Activated naive CD8-positive, alpha-beta T cell treated with anti-CD3 and anti-CD28 coated beads, Interleukin-2, amount 50 U/mL, for 24 hours (primary cell): ENCODE results near the gene TENM4.

Source experiments
- ATAC-seq: fragments of 150-1000 bp; cut with Tn5 transposase; one replicate; pipeline ENCODE4 v1.10.0; 2021
- DNase-seq: peaks from one replicate; pipeline ENCODE4 v3.0.0; 2021
- H3K27ac Mint-ChIP-seq: one replicate; pipeline ENCODE4 v1.8.0; 2021; ENCODE audit warnings: mild to moderate bottlenecking, mixed read lengths
- H3K27me3 Mint-ChIP-seq: one replicate; pipeline ENCODE4 v1.8.0; 2021; ENCODE audit warnings: mixed read lengths
- H3K36me3 Mint-ChIP-seq: one replicate; pipeline ENCODE4 v1.8.0; 2021; ENCODE audit warnings: low read depth, mixed read lengths
- H3K4me1 Mint-ChIP-seq: one replicate; pipeline ENCODE4 v1.8.0; 2021; ENCODE audit warnings: mixed read lengths
- H3K4me3 Mint-ChIP-seq: one replicate; pipeline ENCODE4 v1.8.0; 2021; ENCODE audit warnings: mild to moderate bottlenecking, moderate library complexity, mixed read lengths
- H3K9me3 Mint-ChIP-seq: one replicate; pipeline ENCODE4 v1.8.0; 2021; ENCODE audit warnings: mixed read lengths

TENM4 gene

DNA sequence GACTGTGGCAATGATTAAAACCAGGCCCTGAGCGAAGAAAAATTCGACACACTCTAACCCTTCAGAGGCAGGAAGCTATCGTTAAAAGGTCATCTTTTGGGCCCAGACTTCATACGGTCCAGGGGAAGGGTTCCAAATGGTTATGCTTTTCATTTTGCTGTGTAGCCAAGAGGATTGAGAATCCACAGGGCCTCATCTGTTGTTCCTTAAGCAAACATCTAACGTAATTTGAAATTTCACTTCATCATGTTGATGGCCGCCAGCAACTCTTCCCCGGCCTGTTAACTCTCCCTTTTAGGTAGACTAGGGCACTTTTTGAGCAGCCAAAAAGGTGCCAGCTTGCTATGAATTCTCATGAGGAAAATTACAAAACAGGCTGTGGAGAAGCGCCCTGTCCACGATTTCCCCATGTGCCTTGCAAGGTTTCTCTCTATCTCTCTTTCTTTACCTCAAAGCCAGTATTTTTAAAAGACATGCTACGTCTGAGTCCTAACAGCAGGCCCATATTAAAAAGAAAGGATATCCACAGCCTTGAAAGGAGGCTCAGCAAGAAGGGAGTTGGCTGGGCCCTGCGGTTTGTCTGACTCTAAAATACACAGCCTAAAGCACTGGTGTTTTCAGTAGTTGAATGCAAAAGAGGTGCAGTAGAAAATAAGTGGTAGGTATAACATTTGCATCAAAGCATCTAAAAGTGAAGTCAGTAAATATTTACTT lies 509.9 kb downstream of the TENM4 start:
- Mint-ChIP-seq H3K27ac (no peak overlapping the region), H3K4me3 (no peak overlapping the region), H3K9me3 (no peaks in the 10 kb centered on the region), H3K27me3 (peaks cover 5% of the 10 kb centered on the region), H3K36me3 (no peaks in the 10 kb centered on the region), H3K4me1 (no peaks in the 10 kb centered on the region)
- no peak for ATAC-seq
- DNase-seq, result no peak

DNA sequence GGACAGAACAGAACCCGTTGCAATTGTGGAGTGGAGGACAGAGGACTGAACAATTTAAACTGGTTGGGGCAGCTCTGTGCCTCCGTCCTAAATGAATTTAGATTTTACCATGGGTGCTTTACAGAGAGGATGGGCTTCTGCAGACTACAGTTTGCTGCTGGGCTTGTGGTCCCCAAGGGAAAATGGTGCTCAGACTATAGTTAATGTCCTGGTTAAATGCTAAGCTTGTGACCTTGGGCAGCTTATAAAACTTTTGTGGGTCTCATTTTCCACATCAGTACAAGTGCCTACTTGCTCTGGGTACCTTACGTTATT lies 511.0 kb downstream of the TENM4 start:
- Mint-ChIP-seq H3K4me3 (no peak overlapping the region), H3K27me3 (peaks cover 13% of the 10 kb centered on the region), H3K36me3 (no peaks in the 10 kb centered on the region), H3K27ac (no peak overlapping the region), H3K4me1 (no peaks in the 10 kb centered on the region), H3K9me3 (no peaks in the 10 kb centered on the region)
- ATAC-seq, result no peak
- DNase-seq, result no peak

DNA sequence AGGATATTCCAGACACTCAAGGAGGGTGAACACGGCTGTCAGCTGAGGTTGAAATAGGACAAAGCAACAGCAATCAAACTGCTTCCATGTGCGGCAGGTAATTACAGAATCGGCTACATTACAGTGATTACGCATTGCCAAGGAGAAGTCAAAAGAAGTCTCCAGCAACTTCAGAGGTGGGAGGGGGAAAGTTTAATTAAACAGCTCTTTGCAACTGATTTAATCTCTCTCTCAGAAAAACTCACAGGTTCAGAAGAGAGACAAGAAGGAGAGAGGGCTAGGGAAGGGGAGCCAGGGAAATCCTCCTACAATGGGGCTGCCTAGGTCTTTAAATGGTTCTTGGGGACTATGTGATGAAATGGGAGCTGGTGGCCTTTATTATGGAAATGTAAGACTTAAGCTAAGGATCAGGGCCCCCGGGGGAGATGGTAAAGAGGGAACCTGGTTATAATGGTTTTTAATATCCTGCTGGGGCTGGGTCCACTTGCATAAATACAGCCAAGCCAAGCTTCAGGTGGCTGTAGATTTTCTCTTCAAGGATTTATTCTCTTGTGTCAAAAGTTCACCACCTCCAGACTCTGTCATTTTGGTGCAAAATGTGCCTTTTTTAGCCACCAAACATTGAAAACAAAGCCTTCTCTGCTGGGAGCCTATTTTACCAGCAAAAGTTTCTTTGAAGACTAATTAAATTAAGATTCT lies 511.5 kb downstream of the TENM4 start:
- Mint-ChIP-seq H3K27me3 (peaks cover 14% of the 10 kb centered on the region), H3K36me3 (no peaks in the 10 kb centered on the region), H3K27ac (no peak overlapping the region), H3K4me3 (no peak overlapping the region), H3K4me1 (no peaks in the 10 kb centered on the region), H3K9me3 (no peaks in the 10 kb centered on the region)
- no peak for ATAC-seq
- DNase-seq, result no peak

DNA sequence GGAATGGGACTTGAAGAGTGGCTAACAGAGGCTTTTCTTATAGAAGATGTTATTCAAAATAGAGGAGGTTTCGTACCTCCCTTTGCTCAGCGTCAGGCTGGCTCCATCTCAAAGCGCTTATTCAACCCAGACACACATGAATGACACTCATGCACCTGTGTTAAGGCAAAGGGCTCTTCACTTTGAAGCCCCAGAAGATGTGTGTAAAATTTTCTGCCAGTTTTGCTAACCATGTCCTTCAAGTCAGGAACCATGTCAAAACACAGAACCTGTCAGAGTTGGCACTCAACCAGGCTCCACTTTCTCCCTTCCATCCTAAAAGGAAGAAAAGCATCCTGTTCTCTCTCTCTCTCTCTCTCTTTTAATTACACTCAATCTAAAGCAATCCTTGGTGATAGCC lies 513.3 kb downstream of the TENM4 start:
- H3K36me3 Mint-ChIP-seq, result no peaks in the 10 kb centered on the region
- no peaks in the 10 kb centered on the region for H3K4me1 Mint-ChIP-seq
- H3K27me3 Mint-ChIP-seq, result peaks cover 14% of the 10 kb centered on the region
- H3K4me3 Mint-ChIP-seq, result no peak overlapping the region
- ATAC-seq (no peak), DNase-seq (no peak)
- no peaks in the 10 kb centered on the region for H3K9me3 Mint-ChIP-seq
- no peak overlapping the region for H3K27ac Mint-ChIP-seq

DNA sequence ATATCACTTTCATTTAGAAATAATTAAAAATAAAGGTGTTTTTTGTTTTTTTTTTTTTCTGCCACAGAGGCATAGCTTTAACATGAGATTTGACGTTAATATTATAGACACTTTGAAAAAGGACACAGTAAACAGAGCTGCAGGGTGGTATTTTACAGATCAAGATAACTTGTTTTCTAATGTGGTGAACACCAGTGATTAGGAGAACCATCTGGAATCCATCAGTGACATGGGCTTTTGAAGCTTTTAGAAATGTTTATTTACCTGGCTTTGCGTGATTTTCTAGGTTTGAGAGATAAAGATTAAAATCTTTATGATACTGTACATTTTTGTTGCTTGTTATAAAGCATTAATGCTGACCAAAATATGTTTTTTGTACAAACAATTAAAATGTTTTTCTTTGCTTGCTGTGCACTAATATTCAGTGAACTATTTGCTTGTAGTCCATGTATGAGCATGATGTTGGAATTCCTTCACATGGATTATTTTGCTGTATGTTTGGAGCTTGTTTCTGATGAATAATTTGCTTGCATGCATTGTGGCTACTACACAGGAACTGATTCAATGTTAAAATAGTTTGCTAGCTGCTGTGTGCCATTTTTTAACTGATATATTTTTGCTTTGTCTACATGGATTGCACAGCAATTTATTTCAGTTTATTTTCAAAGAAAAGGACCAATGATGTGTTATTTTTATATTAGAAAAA lies 514.0 kb downstream of the TENM4 start:
- H3K4me3 Mint-ChIP-seq, result no peak overlapping the region
- H3K4me1 Mint-ChIP-seq, result no peaks in the 10 kb centered on the region
- DNase-seq, result no peak
- no peak overlapping the region for H3K27ac Mint-ChIP-seq
- H3K36me3 Mint-ChIP-seq, result no peaks in the 10 kb centered on the region
- no peaks in the 10 kb centered on the region for H3K9me3 Mint-ChIP-seq
- peaks cover 14% of the 10 kb centered on the region for H3K27me3 Mint-ChIP-seq
- ATAC-seq, result no peak

DNA sequence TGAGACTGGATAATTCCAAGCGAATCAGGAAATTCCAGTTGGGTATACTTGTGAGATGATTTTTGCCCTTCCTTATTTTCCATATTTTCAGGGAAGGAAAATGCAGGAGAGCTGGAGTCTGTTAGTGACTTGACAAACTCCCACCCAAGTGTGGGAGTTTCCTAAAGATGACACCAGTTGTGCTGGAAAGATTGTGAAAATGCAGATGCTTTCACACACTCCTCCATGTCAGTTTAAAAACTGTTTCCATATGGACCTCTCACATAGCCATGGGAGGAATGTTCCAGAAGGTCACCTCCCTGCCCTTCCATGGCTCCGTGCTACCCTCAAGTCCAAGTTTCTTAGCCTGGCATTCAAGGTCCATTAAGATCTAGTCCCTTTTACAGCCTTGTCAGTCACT lies 515.4 kb downstream of the TENM4 start:
- no peak for DNase-seq
- Mint-ChIP-seq H3K4me1 (no peaks in the 10 kb centered on the region), H3K9me3 (no peaks in the 10 kb centered on the region), H3K27ac (no peak overlapping the region), H3K4me3 (no peak overlapping the region), H3K36me3 (no peaks in the 10 kb centered on the region), H3K27me3 (peaks cover 14% of the 10 kb centered on the region)
- no peak for ATAC-seq

DNA sequence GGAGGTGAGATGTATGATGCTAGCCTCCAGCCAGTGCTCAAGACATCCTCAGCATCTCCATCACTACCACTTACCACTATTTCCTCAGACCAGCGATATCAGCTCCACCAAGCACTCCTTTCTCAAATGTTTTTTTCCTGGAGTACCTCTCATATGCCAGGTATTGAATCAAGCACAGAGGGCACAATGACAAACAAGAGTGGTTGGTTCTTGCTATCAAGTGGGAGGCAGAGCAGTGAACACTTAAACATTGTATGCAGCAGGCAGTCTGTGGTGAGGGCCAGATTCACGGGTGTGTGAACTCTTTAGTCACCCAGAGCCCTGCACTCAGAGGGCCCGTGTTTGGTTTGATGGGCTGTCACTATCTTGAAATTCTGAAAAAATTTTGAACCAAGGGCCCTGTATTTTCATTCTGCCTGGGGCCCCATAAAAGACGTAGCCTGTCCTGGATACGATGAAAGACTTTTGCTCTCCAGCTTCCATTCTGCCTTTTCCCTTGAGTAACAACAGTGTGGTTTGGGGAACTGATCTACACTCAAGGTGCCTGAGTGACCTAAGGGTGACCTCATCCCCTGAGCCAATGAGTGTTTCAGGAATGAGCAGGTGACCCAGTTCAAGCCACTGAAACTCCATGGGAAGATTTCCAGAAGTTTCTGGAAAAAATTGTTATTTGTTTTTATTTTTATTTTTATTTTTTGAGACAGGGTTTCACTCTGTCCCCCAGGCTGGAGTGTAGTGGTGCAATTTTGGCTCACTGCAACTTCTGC lies 517.8 kb downstream of the TENM4 start:
- ATAC-seq (no peak), DNase-seq (no peak)
- Mint-ChIP-seq H3K36me3 (no peaks in the 10 kb centered on the region), H3K4me1 (no peaks in the 10 kb centered on the region), H3K9me3 (no peaks in the 10 kb centered on the region), H3K27me3 (peaks cover 13% of the 10 kb centered on the region), H3K27ac (no peak overlapping the region), H3K4me3 (no peak overlapping the region)

DNA sequence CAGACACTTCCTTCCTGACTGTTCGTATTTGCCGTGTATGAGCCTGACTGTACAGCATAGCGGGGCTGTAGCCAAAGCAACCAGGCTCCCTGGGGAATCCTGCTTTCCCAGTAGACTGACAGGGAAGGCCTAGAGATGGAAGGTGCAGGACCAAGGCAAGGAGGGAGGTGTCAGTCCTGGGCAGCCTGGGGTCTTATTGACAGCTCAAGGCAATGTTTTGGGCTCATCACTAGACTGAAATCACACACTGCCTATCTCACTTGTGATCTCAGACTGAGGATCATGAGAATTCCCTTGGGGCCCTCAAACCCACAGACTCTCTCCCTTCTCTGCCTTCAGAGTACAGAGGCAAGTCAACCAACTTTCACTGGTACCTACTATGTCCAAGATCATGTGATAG lies 519.3 kb downstream of the TENM4 start:
- H3K9me3 Mint-ChIP-seq, result no peaks in the 10 kb centered on the region
- H3K36me3 Mint-ChIP-seq, result no peaks in the 10 kb centered on the region
- peaks cover 11% of the 10 kb centered on the region for H3K27me3 Mint-ChIP-seq
- ATAC-seq (no peak), DNase-seq (no peak)
- H3K4me3 Mint-ChIP-seq, result no peak overlapping the region
- no peak overlapping the region for H3K27ac Mint-ChIP-seq
- H3K4me1 Mint-ChIP-seq, result no peaks in the 10 kb centered on the region

DNA sequence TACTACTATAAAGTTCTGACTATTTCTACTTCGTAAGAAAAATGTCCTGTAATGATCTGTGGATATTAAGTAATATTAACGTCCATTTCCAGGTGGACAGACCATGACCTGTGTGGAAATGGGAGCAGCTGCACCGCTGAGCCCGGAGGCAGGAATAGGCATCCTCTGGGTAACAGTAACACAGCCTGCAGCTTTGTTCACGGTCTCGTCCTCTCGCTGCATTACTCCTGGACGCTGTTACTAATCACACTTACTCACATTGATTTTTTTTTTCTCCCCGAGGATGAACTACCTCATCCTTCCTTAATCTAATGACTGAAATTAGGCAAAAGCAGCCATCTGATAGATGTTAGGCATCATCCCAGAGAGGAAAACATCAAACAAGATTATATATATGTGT lies 520.5 kb downstream of the TENM4 start:
- no peak for ATAC-seq
- Mint-ChIP-seq H3K27me3 (peaks cover 8% of the 10 kb centered on the region), H3K4me3 (no peak overlapping the region), H3K36me3 (no peaks in the 10 kb centered on the region), H3K4me1 (no peaks in the 10 kb centered on the region), H3K27ac (no peak overlapping the region), H3K9me3 (no peaks in the 10 kb centered on the region)
- DNase-seq, result no peak

DNA sequence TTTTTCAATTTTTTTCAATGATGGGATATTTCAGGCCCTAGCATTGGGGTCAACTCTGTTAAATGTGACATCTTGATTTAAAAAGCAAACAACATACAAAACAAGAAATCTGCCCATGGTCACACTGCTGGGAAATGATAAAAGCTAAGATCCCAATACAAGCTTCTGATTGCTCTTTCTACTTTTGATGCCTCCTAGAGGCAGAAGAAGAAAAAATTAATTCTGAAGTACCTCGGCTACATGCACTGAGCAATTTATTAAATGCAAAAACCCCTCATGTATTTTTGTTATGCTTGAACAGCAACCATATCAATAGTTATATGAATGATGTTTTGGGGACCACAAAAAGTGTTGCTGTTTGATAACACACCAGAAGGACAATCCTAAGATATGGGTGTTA lies 524.1 kb downstream of the TENM4 start:
- H3K9me3 Mint-ChIP-seq, result no peaks in the 10 kb centered on the region
- H3K36me3 Mint-ChIP-seq, result no peaks in the 10 kb centered on the region
- no peak overlapping the region for H3K27ac Mint-ChIP-seq
- no peak for DNase-seq
- no peak for ATAC-seq
- no peak overlapping the region for H3K4me3 Mint-ChIP-seq
- peaks cover 3% of the 10 kb centered on the region for H3K27me3 Mint-ChIP-seq
- H3K4me1 Mint-ChIP-seq, result no peaks in the 10 kb centered on the region

DNA sequence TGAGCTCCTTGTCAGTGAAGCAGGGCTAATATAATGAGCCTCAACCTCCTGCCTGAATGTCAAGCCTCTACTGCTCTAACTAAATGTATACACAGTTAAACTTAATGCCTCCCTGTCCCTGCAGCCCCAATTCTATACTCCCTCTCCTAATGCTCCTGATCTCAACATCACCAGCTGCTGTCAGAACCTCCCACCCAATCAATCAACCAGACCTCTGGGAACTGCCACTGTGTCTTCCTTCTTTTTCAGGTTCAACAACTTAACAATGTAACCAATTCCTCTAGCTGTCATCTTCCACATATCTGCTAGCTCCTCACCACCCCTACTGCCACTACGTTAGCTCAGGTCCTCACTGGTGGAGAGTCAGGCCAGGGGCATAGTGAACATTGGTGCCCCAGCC lies 526.3 kb downstream of the TENM4 start:
- no peak for DNase-seq
- Mint-ChIP-seq H3K36me3 (no peaks in the 10 kb centered on the region), H3K27me3 (no peaks in the 10 kb centered on the region), H3K9me3 (no peaks in the 10 kb centered on the region), H3K4me3 (no peak overlapping the region), H3K4me1 (no peaks in the 10 kb centered on the region), H3K27ac (no peak overlapping the region)
- ATAC-seq, result no peak

DNA sequence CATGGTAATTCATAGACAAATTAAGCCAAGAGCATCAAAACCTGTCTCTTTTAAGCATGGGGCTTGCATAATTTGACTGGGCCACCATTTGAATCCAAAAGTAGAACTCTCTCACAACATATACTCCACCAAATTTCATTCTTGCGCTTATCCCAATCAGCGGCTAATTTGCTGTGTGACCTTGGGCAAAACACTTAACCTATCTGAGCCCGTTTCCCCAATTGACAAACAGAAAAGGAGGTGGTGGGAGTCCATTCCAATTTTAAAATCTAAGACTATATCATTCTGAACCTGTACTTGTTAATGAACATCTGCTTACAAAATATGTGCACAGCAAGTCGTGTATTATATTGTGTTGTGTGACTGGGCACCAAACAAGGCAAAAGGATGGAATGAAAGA lies 528.1 kb downstream of the TENM4 start:
- no peaks in the 10 kb centered on the region for H3K4me1 Mint-ChIP-seq

DNA sequence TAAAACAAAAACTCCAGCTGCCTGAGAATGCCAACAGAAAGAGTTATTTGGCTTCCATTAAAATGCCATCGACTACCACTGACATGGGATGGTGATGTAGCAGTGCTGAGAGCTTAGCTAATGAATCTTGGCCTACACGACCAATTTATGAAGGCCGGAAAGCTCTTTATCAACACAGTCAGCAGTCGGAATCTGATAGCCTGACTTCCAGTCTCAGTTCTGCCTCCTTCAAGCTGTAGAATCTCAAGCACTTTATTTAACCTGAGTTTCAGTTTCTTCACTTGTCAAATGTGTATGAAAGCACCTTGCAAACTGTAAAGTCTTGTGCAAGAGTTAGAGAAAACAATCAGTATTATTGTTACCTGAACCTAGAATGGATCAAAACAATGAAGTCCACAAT lies 530.5 kb downstream of the TENM4 start:
- H3K4me1 Mint-ChIP-seq, result no peaks in the 10 kb centered on the region
- no peak for DNase-seq
- H3K36me3 Mint-ChIP-seq, result no peaks in the 10 kb centered on the region
- no peaks in the 10 kb centered on the region for H3K9me3 Mint-ChIP-seq
- H3K4me3 Mint-ChIP-seq, result no peak overlapping the region
- no peak overlapping the region for H3K27ac Mint-ChIP-seq
- H3K27me3 Mint-ChIP-seq, result peaks cover 3% of the 10 kb centered on the region
- ATAC-seq, result no peak

More for the DNA sequence above, 528.1 kb downstream of the TENM4 start:
- DNase-seq (no peak), ATAC-seq (no peak)
- Mint-ChIP-seq H3K27me3 (no peaks in the 10 kb centered on the region), H3K27ac (no peak overlapping the region), H3K36me3 (no peaks in the 10 kb centered on the region), H3K9me3 (no peaks in the 10 kb centered on the region), H3K4me3 (no peak overlapping the region)

DNA sequence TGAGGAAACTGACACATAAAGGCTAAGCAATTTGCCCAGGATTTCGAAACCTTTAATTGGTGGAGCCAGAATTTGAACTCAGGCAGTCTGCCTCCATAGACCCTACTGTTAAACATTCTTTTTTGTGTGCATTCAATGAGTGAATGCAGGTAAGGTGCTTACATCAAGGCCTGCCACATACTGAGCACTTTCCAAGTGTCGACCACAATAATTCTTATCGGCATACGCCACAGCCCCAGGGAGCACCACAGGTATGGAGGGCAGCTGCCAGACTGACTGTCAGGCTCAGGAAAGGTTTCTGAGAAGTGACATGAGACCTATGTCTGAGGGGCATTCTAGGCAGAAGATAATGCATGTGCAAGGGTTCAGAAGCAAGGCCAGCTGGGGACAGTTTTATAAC lies 531.4 kb downstream of the TENM4 start:
- peaks cover 3% of the 10 kb centered on the region for H3K27me3 Mint-ChIP-seq
- ATAC-seq (no peak), DNase-seq (no peak)
- no peaks in the 10 kb centered on the region for H3K9me3 Mint-ChIP-seq
- no peak overlapping the region for H3K27ac Mint-ChIP-seq
- no peaks in the 10 kb centered on the region for H3K36me3 Mint-ChIP-seq
- H3K4me1 Mint-ChIP-seq, result no peaks in the 10 kb centered on the region
- no peak overlapping the region for H3K4me3 Mint-ChIP-seq

DNA sequence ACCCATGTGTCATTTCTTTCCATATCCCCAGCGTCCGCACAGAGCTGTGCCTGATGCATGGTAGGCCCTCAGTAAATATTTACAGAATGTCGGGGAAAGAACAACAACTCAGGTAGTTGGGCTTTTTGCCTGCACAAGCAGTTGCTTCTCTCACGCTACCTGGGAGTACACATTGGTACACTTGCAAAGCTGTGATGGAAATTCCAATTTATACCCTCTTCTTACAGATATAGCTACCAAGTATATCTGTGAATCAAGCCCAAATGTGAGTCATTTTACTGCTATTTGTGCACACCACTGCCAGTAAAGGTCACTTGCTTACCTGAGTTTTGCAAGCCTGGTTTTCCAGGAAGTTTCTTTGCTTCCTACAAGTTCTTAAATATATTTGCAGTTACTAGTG lies 533.2 kb downstream of the TENM4 start:
- H3K9me3 Mint-ChIP-seq, result no peaks in the 10 kb centered on the region
- no peaks in the 10 kb centered on the region for H3K36me3 Mint-ChIP-seq
- DNase-seq (no peak), ATAC-seq (no peak)
- no peak overlapping the region for H3K4me3 Mint-ChIP-seq
- no peak overlapping the region for H3K27ac Mint-ChIP-seq
- H3K4me1 Mint-ChIP-seq, result no peaks in the 10 kb centered on the region
- H3K27me3 Mint-ChIP-seq, result peaks cover 3% of the 10 kb centered on the region
